ENCODE results near the gene ANKRD12.
A peak's percentile ranks its signal among the peaks of the same experiment; 100 is the strongest.
"Not testable (repeated sequence)": the region's sequence is repeated elsewhere in the genome, so short reads cannot be mapped to it uniquely, and the experiment has no call there.

ANKRD12 gene

DNA sequence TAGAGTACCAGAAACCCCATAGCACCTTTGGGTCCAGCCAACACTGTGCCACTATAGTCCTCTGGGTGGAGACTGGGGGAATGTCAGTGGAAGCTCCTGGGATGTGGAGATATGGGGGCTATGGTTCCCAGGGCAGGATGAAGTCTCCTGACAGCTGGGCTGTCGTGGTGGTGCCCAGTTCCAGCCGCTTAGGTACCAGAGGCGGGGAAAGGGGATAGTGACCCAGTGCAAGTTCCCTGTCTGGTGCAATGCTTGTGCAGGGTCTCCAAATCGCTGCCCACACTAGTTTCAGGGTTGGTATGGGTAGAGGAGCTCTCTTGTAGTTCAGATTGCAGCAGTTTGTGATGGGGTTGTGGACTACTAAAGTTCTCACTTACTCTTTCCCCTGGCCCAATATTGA, 97.9 kb downstream of the ANKRD12 start:
- DNase-seq, result no peak

- DNase-seq, result no peak
These were observed 101.4 kb downstream of the ANKRD12 start for GRCh38 chr18:9237981-9238380.

- DNase-seq, result no peak
These were observed 103.1 kb downstream of the ANKRD12 start for GRCh38 chr18:9239720-9240119.

GRCh38 chr18:9240270-9240669, 103.7 kb downstream of the ANKRD12 start:
- no peak for DNase-seq

DNA sequence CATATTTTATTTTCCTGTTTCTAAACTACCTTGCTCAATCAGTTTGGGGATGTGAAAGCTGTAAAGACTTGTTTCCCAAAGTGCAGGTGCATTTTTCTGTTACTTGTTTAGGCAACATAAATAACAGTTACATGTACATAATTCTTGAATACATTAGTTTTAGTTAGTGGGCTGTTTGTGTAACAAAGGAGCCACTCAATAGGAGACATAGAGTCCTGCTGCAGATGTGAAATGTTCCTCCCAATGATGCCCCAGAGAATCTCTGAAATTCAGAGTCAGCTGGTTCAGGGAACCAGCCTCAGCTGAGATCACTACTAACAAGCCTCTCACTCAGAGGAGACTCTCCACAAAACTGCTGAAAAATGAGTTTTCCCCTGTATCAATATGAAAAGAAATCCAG, 106.4 kb downstream of the ANKRD12 start:
- DNase-seq, result no peak

DNA sequence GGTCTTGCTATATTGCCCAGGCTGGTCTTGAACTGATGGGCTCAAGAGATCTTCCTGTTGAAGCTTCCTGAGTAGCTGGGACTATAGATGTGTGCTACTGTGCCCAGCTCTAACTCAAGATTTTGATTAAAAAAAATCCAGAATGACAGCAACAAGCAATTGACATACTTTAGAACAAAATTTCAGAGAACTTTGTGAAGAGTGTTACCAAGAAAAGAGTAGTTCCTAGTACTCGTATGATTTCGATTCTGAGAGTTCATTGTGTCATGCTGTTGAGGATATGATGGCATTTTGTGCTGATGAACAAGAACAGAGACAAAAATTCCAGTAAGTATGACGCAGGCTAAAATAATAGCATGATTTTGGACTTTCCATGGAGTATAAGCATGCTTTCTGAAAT, 107.8 kb downstream of the ANKRD12 start:
- no peak for DNase-seq

DNA sequence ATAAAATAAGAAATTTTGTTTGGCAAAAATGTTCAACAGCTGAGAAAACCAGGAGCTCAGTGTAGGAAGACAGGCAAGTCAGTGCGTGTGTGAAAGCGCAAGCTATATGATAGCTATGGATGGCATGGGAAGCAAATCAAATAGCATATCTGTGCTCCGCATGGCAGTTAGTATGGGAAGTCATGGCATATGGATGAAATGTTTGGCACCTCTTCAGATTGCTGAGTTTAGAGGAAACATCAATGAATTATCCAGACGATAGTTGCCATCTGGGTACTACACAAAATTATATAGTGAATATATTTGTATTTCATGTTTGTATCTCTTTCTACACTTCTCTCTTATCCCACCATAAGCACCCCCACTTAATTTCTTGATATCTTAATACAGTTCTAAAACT, 112.1 kb downstream of the ANKRD12 start:
- no peak for DNase-seq

DNA sequence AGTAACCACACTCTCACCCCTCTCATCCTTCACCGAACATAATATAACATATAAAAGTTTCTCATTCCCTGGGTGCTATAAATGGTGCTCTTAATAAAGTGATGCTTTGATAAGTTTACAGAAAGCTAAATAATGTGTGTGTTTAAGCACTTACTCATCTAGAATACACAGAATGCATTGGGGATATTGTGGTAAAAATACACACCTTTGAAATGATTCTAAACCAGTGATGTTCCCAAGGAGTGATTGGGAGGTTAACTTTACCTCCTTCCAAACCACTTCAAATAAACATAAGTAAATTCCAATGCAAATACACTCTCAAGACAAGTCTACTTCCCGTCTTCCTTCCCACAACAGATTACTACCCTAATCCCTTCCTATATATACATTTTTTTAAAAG, 112.7 kb downstream of the ANKRD12 start:
- no peak for DNase-seq

- no peak for DNase-seq
These were observed 122.6 kb downstream of the ANKRD12 start for GRCh38 chr18:9259173-9259572.

DNA sequence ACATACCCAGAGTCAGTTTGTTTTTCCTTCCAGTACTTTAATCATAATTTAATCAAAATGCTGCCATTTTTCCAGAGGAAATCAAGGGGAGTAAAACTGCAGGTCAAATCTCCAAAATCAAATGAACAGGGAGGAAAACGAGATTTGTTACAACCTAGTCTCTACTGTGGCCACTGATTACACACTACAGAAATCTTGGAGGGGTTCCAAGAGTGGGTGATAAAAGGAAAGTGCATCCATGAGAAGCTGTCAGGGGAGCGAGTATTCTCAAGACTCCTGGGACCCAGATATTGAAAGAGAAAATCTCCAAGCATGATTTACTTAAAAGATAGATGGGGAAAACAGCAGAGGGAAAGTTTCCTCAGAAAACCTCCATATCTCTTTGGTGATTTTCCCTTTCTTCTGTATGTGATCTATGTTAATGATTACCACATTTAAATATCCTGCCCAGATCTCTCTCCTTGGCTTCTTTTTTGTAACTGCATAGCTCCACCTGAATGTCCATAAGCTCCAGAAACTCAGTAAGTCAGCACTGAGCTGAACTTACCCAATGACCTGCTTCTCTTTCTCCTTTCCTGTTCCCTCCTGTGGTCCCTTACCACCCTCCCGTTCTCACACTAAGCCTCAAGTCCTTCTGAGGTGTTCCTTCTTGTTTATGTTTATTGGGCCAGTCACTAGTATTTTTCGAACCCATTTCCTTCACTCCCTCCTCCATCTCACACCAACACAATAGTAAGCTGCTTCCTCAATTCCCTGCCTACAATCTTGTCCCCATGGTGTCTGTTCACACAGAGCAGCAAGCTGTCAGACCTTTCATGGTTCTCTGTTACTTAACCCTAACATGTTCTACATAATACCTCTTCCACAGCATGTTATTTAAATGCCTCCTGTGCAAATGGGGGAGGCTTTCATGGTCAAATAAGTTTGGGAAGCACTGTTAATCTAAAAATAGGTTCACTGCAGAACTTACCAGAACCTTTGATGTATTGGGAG, 124.1 kb downstream of the ANKRD12 start:
- peak; percentile 24 for DNase-seq

GRCh38 chr18:9263264-9263663, 126.7 kb downstream of the ANKRD12 start:
- no peak for DNase-seq

- DNase-seq, result not testable (repeated sequence)
These were observed 128.2 kb downstream of the ANKRD12 start for GRCh38 chr18:9264797-9265196.

DNA sequence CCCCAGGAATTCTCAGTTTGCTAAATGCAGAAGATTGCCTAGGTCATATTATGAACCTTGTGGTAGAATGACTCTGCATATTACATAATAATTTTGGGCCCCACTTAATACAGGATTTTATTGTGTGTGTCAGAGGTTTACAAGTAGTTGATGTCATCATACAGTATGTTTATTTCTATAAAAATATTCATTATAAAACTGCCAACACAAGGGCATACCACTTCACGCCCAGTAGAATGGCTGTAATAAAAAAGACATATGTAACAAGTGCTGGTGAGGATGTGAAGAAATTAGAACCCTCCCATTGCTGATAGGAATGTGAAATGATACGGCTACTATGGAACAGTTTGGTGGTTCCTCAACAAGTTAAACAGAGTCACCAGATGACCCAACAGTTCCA, 136.6 kb downstream of the ANKRD12 start:
- no peak for DNase-seq

DNA sequence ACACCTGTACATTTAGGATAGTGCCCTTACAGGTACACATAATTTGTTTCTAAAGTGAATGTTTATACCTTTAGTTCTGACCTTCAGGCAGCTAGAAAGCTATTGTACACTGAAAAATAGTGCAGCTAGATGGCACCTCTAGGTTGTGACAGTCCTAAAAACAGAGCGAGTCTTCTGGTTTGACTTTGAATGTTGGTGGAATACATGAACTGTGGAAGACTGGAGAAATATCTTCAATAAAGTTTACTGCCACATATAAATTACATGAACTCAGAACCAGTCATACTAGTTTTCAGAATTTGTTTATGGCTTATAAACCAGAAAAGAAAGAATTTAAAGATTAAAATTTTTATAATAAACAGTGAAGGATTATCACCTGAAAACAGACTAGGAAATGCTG, 139.3 kb downstream of the ANKRD12 start:
- DNase-seq, result no peak

GRCh38 chr18:9278028-9278427, 141.4 kb downstream of the ANKRD12 start:
- no peak for DNase-seq

DNA sequence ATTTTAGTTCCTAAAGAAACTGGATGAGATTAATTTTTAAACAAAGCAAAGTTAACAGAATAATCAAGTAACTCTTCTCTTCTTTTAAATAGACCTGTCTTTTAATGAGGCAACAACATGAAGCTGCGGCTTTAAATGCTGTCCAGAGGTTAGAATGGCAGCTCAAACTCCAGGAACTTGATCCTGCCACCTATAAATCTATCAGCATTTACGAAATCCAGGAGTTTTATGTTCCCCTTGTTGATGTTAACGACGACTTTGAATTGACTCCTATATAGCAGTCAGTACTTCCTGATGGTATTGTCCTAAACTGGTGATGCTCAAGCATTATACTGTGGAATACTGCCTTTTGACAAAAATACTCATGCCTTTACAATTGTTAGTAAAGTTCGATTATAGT, 144.3 kb downstream of the ANKRD12 start:
- no peak for DNase-seq

GRCh38 chr18:9281780-9282179, 145.2 kb downstream of the ANKRD12 start:
- DNase-seq, result no peak

GRCh38 chr18:9283791-9284190, 147.2 kb downstream of the ANKRD12 start:
- DNase-seq, result no peak

DNA sequence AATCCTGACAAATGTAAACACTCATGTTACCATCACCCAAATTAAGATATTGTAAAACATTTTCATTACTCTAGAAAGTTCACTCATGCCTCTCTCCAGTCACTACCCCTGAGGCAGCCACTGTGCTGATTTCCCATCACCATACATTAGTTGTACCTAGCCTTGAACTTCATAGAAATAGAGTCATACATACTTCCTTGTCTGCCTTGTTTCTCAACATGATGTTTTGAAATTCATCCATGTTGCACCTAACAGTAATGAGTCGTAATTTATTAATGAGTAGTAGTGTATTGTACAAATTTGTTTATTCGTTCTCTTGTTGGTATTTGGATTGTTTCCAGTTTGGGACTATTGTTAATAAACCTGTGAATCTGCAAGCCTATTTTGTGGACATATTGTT, 149.0 kb downstream of the ANKRD12 start:
- DNase-seq, result no peak

- DNase-seq, result no peak
These were observed 150.5 kb downstream of the ANKRD12 start for GRCh38 chr18:9287036-9287435.

DNA sequence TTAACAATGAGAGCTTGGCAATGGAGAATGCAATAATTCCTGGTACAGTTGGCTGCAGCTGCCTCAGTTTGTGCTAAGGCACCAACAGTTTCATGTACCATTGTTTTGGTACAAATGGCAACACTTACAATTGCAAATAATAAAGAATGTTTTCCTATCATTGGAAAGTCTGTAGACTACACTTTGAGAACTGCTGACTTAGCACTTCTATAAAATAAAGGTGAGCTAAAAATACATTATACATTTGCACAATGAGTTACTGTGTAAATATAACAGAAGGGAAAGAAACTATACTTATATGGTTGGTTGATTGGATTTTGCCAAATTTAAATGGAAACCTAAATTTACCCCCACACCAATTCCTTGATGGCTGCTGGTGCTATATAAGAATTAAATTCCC, 153.1 kb downstream of the ANKRD12 start:
- no peak for DNase-seq

DNA sequence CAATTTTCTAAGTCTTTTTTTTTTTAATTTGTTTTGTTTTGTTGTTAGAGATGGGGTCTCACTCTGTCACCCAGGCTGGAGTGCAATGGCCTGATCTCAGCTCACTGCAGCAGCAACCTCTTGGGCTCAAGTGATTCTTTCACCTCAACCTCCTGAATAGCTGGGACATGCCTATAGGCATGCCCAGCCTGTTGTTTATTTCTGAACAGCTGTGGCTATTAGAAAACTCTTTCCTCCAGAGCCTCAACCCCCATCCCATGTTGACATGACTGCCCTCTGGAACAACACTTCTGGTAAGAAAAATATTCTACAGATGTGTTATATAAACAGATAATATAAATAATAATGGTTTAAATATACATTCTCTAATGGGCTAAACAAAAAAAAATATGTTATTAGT, 153.6 kb downstream of the ANKRD12 start:
- no peak for DNase-seq

- DNase-seq, result no peak
These were observed 155.5 kb downstream of the ANKRD12 start for GRCh38 chr18:9292047-9292446.

DNA sequence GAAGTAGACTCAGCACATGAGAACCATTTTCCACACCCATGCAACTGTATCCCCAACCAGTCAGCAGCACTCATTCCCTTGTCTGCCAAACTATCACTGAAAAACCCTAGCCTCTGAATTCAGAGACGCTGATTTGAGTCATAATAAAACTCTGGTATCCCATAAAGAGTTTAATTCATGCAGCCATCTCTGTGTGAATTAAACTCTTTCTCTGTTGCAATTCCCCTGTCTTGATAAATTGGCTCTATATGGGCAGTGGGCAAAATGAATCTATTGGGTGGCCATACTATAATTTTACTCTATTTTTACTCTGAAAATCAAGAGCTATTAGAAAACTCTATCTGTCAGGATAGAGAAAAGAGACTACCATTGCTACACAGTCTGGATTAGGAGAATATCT, 157.4 kb downstream of the ANKRD12 start:
- DNase-seq, result no peak
